Measurements from ENCODE around the gene MRTFB.

MRTFB gene

GRCh38 chr16:14292051-14292825 lies 221.1 kb downstream of the MRTFB start:
- TF ChIP-seq, protein P1, sequence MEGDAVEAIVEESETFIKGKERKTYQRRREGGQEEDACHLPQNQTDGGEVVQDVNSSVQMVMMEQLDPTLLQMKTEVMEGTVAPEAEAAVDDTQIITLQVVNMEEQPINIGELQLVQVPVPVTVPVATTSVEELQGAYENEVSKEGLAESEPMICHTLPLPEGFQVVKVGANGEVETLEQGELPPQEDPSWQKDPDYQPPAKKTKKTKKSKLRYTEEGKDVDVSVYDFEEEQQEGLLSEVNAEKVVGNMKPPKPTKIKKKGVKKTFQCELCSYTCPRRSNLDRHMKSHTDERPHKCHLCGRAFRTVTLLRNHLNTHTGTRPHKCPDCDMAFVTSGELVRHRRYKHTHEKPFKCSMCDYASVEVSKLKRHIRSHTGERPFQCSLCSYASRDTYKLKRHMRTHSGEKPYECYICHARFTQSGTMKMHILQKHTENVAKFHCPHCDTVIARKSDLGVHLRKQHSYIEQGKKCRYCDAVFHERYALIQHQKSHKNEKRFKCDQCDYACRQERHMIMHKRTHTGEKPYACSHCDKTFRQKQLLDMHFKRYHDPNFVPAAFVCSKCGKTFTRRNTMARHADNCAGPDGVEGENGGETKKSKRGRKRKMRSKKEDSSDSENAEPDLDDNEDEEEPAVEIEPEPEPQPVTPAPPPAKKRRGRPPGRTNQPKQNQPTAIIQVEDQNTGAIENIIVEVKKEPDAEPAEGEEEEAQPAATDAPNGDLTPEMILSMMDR (IDR thresholded peaks at IDR 0.05; ENCODE audit: low read depth, low read length, missing control alignments) = no peak
- H3K4me3 ChIP-seq (replicated peaks; ENCODE audit: low read depth, low read length) = no peak overlapping the region
- DNase-seq (ENCODE audit: extremely low read depth, low read depth) = no peak

- DNase-seq (ENCODE audit: extremely low read depth, low read depth) = no peak
- H3K4me3 ChIP-seq (replicated peaks; ENCODE audit: low read depth, low read length) = no peak overlapping the region
- TF ChIP-seq, protein P1 (IDR thresholded peaks at IDR 0.05; ENCODE audit: low read depth, low read length, missing control alignments) = no peak
Measured at GRCh38 chr16:14296663-14297062, 225.5 kb downstream of the MRTFB start.

DNA sequence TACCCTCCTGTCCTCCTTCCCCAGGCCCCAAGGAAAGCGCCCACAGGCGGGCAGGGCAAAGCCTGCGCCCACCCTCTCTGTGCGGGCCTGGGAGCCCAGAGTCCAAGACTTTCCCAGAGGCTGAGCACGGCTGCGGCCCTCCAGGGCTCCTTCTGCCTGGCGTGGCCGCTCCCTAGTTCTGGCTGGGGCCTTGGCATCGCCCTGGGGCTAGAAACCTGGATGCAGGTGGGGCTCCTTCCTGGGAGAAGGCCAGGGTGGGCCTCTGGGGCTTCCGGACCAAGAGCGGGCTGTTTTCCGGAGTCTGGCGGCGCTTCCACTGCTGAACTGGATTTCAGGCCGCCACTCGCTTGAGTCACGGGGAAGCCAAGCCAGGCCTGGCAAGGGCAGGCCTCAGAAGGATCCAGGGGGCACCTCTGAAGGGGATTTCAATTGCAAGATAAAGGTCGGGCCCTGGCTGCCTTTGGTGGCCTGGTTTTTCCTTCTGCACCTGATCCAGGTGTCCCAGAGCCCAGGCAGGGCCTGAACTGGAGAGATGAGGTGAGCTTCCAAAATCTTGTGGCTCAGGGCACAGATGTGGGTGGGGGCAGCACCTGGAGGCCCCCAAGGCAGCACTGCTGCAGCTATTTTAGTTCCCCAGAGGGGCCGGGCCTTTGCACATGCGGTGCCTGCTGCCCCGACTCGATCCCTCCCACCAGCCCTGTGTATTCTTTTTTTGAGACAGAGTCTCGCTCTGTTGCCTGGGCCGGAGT lies 227.4 kb downstream of the MRTFB start:
- DNase-seq (ENCODE audit: extremely low read depth, low read depth) = no peak
- H3K4me3 ChIP-seq (replicated peaks; ENCODE audit: low read depth, low read length) = no peak overlapping the region
- TF ChIP-seq, protein P1 (IDR thresholded peaks at IDR 0.05; ENCODE audit: low read depth, low read length, missing control alignments) = no peak

- DNase-seq (ENCODE audit: extremely low read depth, low read depth) = peak; percentile 66
- no peak overlapping the region for H3K4me3 ChIP-seq (replicated peaks; ENCODE audit: low read depth, low read length)
- TF ChIP-seq, protein P1 (IDR thresholded peaks at IDR 0.05; ENCODE audit: low read depth, low read length, missing control alignments) = peak; percentile 56
Measured at GRCh38 chr16:14300705-14301168, 229.6 kb downstream of the MRTFB start.

GRCh38 chr16:14301169-14302030 lies 230.3 kb downstream of the MRTFB start:
- peak overlapping the region; percentile 44 for H3K4me3 ChIP-seq (replicated peaks; ENCODE audit: low read depth, low read length)
- TF ChIP-seq, protein P1 (IDR thresholded peaks at IDR 0.05; ENCODE audit: low read depth, low read length, missing control alignments) = no peak
- DNase-seq (ENCODE audit: extremely low read depth, low read depth) = no peak

DNA sequence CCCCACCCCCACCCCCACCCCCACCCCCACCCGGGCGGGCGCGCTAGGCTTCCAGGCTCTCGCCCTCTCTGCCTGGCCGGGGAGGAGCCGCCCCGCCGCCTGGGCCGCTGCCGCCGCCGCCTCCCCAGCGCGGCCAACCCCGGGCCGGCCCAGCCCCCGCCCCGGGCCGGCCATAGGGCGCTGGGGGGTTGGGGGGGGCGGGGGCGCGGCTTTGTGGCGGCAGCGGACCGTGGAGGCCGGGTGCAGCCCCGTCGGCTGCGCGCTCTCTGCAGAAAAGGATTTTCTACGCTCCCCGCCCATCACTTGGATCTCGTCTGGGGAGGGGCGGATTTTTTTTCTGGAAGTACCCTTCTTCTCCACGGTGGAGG lies 230.9 kb downstream of the MRTFB start:
- no peak for DNase-seq (ENCODE audit: extremely low read depth, low read depth)
- H3K4me3 ChIP-seq (replicated peaks; ENCODE audit: low read depth, low read length) = peak overlapping the region; percentile 85
- TF ChIP-seq, protein P1 (IDR thresholded peaks at IDR 0.05; ENCODE audit: low read depth, low read length, missing control alignments) = no peak
